WI38 (cell line): ENCODE results near the gene ING2.

Experiments
- H3K4me3 ChIP-seq: 2 replicates; pipeline ENCODE4 v1.5.1; 2011; ENCODE audit warnings: low read depth, mild to moderate bottlenecking, control low read depth, low read length
- TF ChIP-seq, protein P1 (sequence below): IDR thresholded peaks from 2 replicates; pipeline ENCODE4 v1.5.1; 2012; ENCODE audit warnings: low read depth, mild to moderate bottlenecking, control low read depth, low read length

The ING2 gene

DNA sequence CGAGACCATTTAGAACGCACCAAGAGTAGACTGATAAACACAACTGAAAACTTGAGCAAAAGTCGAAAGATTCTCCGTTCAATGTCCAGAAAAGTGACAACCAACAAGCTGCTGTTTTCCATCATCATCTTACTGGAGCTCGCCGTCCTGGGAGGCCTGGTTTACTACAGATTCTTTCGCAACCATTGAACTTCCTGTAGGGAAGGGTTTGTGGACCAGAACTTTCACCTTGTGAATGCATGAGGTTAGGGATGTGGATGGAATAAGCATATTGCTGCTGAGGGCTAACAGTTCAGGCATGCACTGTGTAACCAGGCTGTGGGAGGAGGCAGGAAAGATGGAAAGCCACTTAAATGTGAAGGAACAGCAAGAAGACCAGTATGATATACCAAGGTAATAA is 20.9 kb upstream of the ING2 start:
- H3K4me3 ChIP-seq = no peak overlapping the region
- TF ChIP-seq, protein P1, sequence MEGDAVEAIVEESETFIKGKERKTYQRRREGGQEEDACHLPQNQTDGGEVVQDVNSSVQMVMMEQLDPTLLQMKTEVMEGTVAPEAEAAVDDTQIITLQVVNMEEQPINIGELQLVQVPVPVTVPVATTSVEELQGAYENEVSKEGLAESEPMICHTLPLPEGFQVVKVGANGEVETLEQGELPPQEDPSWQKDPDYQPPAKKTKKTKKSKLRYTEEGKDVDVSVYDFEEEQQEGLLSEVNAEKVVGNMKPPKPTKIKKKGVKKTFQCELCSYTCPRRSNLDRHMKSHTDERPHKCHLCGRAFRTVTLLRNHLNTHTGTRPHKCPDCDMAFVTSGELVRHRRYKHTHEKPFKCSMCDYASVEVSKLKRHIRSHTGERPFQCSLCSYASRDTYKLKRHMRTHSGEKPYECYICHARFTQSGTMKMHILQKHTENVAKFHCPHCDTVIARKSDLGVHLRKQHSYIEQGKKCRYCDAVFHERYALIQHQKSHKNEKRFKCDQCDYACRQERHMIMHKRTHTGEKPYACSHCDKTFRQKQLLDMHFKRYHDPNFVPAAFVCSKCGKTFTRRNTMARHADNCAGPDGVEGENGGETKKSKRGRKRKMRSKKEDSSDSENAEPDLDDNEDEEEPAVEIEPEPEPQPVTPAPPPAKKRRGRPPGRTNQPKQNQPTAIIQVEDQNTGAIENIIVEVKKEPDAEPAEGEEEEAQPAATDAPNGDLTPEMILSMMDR = no peak

GRCh38 chr4:183485411-183486160 is 19.3 kb upstream of the ING2 start:
- TF ChIP-seq, protein P1 = no peak
- no peak overlapping the region for H3K4me3 ChIP-seq

DNA sequence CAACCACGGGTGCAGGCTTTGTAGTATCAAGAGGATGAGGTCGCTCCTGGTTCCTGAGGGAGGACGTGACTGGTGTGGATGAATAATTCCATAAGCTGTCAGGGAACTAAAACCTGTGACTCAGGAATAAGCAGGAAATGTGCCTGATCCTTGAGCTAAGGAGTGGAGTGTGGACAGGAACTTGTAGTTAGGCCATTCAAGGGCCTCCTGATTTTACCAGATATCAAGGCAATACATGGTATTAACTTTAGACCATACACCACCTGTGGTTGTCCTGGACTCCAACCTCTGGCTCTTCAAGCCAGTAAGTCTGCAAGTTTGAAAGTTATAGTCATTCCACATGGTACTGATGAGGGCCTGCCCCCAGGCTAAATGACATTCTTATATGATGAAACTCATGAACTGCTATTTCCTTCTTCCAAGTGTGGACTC is 12.1 kb upstream of the ING2 start:
- TF ChIP-seq, protein P1 = no peak
- H3K4me3 ChIP-seq = no peak overlapping the region

DNA sequence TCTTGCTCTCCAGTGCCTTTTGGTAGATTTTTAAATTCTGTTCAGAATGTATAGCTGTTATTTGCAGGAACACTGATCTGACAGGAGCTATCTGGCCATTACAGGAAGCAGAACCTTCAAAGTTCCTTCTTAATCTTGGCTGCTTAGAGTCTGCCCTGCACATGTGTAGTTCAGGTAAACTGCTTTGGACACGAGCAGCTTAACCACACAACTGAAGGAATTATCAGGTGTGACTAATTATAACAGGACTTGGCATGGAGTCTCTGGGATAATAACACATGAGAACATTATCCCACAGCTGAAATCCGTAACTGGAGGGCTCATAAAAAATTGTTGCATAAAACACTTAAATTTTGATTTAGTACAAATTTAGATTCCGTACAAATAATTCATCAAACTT is 11.6 kb upstream of the ING2 start:
- TF ChIP-seq, protein P1 = no peak
- no peak overlapping the region for H3K4me3 ChIP-seq

DNA sequence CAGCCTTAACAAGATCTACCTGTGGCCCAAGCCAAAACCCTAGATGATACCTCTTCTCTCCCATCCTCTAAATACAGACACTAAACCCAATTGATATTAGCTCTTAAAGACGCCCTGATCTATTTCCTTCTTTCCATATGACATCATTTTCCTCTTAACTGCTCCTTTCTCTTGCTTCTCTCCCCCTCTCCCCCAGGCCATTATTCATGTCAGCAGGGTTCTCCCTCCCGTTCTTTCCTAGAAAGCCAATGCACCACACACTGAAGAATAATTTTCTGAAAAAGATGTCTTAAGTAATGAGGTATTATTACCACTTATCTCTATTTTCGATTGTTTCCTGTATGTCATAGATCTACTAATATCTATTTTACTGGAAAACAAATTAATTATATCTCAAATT is 9.7 kb upstream of the ING2 start:
- TF ChIP-seq, protein P1 = no peak

GRCh38 chr4:183499389-183499788 is 5.5 kb upstream of the ING2 start:
- no peak overlapping the region for H3K4me3 ChIP-seq
- TF ChIP-seq, protein P1 = no peak

More for the DNA sequence above, 9.7 kb upstream of the ING2 start:
- no peak overlapping the region for H3K4me3 ChIP-seq

- H3K4me3 ChIP-seq = no peak overlapping the region
- TF ChIP-seq, protein P1 = no peak
Observed at GRCh38 chr4:183499801-183500200, 5.1 kb upstream of the ING2 start.
